HG02852 (cell line): ENCODE results near the gene EFHC1.

Source experiments
- ATAC-seq: cut with Tn5 transposase; IDR thresholded peaks from one replicate; pipeline ENCODE4 v1.9.1; 2021; ENCODE audit warnings: mild to moderate bottlenecking, moderate library complexity; ENCODE audit not compliant: unreplicated experiment

The EFHC1 gene

GRCh38 chr6:52551483-52552277 is 131.5 kb downstream of the EFHC1 start:
- ATAC-seq = no peak

GRCh38 chr6:52552278-52552643 is 132.1 kb downstream of the EFHC1 start:
- ATAC-seq = peak; percentile 97

GRCh38 chr6:52553158-52553557 is 133.0 kb downstream of the EFHC1 start:
- ATAC-seq = no peak

- no peak for ATAC-seq
These were observed 133.6 kb downstream of the EFHC1 start for GRCh38 chr6:52553719-52554118.

- no peak for ATAC-seq
These were observed 134.6 kb downstream of the EFHC1 start for GRCh38 chr6:52554684-52555280.

- no peak for ATAC-seq
These were observed 135.5 kb downstream of the EFHC1 start for GRCh38 chr6:52555518-52556233.

GRCh38 chr6:52557389-52558265 is 137.5 kb downstream of the EFHC1 start:
- ATAC-seq = no peak

- ATAC-seq = no peak
These were observed 138.3 kb downstream of the EFHC1 start for GRCh38 chr6:52558266-52559000.

GRCh38 chr6:52560462-52560861 is 140.3 kb downstream of the EFHC1 start:
- no peak for ATAC-seq

- no peak for ATAC-seq
These were observed 142.8 kb downstream of the EFHC1 start for GRCh38 chr6:52562911-52563310.

GRCh38 chr6:52564856-52565255 is 144.7 kb downstream of the EFHC1 start:
- no peak for ATAC-seq

- ATAC-seq = peak; percentile 85
These were observed 146.1 kb downstream of the EFHC1 start for GRCh38 chr6:52566201-52566600.

- ATAC-seq = no peak
These were observed 146.7 kb downstream of the EFHC1 start for GRCh38 chr6:52566853-52567279.

GRCh38 chr6:52568320-52568719 is 148.2 kb downstream of the EFHC1 start:
- ATAC-seq = no peak

GRCh38 chr6:52570291-52570700 is 150.2 kb downstream of the EFHC1 start:
- ATAC-seq = no peak

GRCh38 chr6:52571099-52571755 is 151.1 kb downstream of the EFHC1 start:
- no peak for ATAC-seq

GRCh38 chr6:52572536-52572935 is 152.4 kb downstream of the EFHC1 start:
- ATAC-seq = no peak

GRCh38 chr6:52573295-52573694 is 153.2 kb downstream of the EFHC1 start:
- no peak for ATAC-seq
